Measurements from ENCODE around the gene SORCS2.

The SORCS2 gene

DNA sequence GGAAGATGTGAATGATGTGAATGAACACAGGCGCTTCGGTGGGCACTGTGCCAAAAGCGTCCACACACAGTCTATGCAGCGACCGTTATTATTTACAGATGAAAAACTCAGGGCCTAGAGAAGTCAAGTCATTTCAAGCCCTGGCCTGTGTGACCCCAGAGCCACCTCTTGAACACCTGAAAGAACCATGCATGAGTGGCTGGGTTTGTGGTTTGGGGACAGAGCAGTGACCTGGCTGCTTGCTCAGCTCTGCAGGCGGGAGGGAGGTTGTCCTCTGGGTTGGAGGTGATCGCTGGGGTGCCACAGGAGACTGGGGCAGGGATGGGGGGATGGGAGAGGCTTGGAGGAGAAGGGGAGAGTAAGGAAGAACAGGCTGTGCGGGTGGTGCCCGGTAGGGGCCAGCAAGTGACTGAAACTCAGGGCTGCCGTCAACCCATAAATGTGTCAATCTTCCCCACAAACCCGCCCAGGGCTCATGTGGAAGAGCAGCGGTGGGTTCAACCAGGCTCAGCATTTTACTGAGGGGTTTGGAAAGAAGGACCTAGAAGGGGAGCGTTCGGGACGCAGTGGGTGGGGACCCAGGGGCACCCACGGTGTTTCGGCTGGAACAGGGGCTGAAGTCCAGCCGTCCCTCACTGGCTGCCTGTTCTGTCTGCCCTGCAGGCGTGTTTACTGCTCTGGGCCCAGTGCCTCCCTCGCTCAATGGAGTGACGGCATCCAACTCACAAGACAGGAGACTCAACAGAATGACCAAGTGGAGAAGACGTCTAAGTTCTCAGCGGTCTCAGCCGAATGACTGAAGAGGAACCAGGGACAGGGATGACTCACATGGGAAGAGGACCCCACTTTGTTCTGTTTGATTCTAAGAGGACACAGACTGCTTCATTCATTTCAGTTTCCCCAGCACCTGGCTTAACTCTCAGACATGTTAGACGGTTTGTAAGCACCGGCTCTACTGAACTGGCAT, 579.5 kb downstream of the SORCS2 start:
- no peak for DNase-seq

DNA sequence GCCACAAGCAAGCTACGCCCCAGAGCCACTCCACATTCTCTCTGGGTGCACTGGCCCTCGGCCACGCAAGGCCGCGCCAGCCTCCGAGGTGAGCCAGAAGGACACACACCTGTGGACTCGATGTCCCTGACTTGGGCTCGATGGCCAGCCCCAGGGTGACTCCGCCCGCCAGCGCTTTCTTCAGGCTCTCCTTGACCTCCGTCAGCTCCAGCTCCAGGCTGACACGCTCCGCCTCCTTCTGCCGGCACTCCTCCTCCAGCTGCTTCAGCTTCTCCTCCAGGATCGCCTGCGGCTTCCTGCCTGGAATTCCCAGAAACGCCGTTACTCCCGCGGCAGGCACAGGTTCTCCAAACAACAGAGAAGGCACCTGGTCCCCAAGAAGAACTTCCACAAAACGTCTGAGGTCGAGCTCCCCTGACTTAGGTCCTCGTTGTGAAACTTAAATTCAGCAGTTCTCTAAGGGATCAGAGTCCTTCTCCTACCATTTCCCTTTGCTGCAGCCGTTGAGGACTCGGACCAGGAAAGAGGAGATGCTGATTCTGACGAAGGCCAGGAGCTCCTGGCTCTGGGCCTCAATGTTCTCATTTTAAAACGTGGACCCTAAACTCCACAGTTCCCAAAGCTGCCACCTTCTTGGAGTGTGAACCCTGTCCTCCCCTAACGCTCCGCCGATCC, 580.5 kb downstream of the SORCS2 start:
- no peak for DNase-seq

DNA sequence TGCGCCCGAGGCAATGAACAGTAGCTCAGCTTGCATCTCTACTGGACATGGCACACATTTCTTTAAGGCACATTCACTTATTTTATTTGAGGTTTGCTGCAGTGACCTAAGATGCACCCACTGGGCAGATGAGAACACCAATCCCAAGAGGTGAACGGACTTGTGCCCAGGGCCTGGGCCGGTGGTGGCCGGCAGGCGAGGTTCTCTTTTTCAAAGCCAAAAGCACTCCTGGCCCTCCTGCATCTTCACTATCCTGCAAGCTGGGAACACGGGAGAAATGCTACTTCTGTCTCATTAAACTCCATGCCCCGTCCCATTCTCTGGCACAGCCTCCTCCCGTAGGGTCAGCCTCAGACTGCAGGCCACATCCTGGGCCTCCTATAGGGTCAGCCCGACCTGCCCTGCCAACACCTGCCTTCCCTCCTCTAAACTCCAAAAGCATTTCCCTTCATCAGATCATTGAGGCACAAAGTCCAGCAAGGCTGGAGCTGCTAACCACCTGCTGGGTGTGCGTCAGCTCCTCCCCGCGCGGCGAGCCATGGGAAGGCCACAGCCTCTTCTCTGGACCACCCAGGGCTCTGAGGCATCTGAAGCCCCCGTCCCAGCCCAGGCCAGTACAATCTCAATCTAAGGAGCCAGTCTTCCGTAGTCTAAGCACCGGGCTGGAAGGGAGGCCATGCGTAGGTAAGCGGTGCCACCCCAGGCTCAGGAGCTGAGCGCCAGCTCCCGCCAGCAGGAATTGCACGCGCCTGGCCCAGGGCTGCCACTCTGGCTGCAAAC, 581.3 kb downstream of the SORCS2 start:
- no peak for DNase-seq

DNA sequence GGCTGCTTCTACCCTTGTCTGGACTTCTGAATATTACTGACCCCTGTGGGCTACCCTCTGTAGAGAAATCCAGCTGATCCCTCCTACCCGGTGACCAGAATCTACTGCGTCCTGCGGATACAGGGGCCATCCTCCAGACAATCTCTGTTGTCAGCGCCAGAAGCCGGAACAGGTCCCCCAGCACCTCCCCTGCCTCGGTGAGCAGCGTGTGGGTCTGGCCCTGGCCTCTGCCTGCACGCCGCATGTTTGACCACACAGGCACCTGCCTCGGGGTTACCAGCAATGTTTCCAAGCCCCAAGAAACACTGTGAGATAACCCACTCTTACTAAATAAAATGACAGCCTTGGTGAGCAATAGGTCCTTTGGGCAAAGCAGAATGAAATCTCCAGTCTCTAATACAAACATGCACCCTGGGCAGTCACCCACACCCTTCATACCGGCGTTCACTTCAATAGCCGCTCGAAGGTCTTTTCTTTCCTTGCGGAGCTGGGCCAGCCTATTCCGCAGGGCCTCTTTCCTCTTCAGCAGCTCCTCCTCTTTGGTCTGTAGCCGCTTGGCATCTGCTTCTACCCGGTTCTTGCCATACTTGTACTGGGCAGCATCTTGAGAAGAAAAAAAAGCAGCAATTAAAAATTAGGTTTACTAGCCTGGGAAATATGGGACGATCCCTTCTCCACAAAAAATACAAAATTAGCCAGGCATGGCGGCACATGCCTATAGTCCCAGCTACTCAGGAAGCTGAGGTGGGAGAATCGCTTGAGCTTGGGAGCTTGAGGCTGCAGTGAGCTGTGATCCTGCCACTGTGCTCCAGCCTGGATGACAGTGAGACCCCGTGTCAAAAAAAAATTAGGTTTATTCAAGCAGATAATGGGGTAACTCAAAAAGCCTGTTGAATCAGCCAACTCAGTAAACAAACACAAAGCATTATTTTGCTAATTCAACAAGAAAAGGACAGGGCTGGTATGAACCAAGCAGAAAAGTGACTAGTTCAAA, 582.3 kb downstream of the SORCS2 start:
- DNase-seq, result no peak

DNA sequence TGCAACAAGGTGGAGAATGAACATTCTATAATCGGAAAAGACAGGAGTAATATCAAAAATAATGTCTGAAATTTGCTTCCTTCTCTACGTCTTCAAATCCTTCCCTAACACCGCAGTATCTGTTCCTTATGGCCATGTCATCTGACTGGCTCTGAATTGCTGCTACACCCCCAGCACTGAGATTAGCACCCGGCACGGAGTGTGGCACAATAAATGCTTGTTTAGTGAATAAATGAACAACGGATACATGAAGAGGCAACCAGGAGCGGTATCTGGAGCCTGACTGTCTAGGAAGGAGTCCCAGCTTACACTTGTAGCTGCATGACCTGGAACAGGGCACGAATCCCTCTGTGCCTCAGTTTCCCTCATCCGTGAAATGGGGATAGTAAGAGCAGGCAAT, 583.1 kb downstream of the SORCS2 start:
- DNase-seq, result no peak

DNA sequence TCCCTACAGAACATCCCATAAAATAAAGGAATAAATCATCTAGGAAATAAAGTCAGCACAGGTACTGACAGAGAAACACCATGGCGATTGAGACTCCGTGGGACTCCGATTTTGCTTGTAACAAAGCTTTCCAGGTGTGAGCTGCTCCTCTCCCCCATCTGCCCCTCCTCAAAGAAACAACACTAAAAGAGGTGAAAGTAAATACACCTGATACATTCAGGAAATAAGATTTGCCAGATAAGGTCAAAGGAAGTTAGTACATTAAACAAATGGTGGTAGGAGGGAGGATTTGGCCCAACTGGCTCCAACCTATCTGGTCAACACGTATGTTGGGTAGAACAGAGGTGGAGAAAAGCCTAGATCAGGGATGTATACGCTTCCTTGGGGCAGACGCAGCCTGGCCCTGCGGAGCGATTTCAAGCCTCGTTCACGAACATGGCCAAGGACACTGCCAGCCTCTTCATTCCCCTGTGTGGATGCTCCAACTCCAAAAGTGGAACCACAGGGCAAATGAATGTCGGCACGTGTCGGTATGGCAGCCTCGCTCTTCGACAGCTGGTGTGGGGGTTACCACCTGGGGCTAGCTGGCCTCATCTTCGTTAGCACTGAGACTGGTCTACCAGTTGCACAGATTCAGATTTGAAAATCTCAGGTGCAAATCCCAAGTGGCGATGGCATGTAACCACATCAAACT, 584.8 kb downstream of the SORCS2 start:
- DNase-seq, result no peak

DNA sequence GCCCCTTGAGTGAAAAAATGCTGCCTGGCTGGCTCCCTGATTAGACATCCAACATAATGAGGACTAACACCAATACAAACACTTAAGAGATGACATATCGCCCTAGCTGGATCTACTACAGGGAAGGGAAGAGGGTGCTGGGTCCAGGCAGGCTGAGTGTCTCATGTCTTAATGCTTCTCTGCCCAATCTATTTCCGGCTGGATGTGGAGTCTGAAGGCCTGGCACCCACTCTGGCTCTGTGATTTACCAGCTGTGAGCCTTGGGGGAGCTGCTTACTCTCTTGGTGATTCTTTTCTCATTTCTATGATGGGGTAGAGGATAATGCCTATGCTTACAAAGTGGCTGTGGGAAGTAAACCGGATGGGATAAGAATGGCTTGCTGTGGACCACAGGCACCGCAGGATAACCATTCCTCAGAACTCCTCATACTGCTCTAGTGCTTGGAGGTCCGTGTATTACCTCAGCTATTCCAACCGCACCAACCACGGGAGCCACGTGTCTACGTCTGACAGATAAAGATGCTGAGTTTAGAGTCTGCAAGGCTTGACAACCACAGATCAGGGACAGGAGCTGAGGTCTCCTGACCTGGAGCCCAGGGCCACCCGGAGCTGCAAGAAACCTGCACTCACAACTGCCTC, 585.7 kb downstream of the SORCS2 start:
- DNase-seq, result no peak

DNA sequence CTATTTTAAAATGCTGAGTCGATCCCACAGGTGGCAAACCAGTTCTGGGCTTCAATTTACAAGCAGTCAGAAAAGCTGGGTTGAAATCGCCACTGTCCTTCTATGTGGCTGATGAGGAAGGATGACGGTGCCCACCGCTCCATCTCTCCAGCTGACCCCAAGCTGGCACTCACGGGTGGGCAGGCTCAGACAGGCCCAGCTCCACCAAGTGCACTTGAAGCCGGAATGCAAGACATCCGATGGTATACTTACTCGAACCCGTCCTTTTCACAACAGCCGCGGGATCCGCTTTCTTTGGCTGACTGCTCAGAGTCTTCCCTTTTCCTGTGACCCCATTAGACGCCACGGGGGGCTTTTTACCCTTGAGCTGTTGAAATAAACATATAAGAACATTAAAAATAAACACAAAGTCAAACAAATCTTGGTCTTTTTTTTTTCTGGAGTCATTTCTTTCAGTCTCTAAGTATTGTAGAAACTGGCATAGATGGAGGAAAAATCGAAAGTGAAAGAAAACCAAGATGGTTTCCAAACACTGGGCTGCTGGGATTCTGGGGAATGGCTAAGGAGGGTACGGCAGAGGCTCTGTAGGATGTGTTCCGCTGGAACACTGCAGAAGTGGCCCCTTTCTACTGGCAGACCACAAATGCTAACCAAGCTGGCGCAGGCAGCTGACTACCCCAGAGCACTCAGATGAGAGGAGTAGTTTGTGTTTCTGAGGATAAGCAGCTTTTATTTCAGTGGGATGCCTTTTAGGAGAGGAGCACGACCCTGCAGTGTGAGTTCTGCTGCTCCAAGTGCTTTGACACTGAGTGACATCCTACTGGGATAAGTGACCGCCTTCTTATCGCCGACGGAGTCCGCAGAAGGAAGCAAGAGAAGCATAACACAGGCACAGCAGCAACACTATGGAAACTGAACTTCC, 586.4 kb downstream of the SORCS2 start:
- no peak for DNase-seq

DNA sequence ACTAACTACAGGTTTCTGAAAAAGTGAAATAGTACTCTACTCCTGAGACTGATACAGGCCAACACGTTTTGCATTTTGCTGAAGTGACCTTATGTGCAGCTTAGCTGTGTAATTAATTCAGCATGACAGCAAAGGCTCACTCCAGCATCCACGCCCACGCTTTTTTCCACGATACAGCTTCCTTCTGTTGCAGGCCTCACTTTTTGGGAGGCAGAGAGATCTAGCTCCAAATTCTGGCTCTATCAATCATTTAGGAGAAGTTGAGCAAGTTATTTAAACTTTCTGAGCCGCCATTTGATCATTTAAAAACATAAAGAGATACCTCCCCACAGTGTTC, 587.1 kb downstream of the SORCS2 start:
- DNase-seq, result no peak

DNA sequence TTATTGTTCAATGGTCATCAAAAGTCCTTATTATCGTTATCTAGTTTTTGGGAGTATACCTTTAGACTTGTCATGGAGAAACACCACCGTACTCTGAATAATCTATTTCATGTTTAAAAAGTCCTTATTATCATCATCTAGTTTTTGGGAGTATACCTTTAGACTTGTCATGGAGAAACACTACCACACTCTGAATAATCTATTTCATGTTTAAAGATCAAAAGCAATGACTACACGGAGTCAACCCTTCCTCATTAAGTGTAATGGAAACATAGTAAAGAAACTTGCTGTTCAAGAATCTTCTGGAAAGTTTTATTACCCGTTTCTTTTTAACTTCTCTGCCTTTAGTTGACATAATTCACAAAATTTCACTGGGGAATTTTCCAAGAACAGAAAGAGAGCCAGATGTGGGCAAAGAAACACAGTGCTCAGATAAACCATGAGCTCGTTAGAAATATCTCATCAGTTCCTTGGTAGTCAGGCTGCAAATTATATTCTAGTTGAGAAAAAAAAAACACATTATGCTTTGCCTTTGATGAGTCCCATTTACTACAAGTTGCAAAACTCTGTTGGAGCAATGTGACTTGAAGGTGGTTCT, 588.5 kb downstream of the SORCS2 start:
- no peak for DNase-seq

DNA sequence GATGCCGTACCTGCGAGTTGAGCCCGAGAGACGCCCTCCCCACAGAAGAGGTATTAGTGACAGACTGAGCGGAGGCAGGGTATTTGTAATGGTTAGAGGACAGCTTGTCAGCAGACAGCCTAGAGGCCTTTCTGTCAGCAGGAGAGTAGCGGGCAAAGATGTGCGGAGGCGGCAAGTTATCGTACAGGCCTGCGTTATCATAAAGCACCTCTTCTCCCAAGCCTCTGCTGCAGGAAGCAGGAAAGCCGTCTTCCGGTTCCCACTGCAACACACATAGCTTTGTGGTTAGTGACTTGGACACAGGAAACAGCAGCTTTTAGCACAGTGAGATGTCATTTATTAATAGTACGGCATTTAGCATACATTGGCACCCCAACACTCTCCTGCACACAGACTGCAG, 589.0 kb downstream of the SORCS2 start:
- peak; percentile 54 for DNase-seq

DNA sequence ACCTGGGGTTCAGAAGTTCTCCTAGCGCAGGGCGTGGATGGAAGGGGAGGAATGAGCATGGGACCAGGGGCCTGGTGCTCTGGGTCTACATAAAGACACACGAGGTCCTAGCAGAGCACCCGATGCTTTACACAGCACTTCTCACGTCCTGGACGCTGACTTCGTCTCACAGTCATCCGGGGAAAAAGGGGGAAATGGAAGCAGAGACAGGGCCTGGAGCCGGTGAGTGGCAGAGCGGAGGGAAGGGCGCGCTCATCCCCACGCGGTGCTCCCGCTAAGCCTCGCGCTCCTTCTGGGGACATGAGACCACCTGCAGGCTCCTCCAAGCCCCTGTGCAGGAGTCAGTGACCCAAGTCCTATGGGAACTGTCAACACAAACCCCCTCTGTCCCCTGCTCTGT, 589.7 kb downstream of the SORCS2 start:
- DNase-seq, result no peak

DNA sequence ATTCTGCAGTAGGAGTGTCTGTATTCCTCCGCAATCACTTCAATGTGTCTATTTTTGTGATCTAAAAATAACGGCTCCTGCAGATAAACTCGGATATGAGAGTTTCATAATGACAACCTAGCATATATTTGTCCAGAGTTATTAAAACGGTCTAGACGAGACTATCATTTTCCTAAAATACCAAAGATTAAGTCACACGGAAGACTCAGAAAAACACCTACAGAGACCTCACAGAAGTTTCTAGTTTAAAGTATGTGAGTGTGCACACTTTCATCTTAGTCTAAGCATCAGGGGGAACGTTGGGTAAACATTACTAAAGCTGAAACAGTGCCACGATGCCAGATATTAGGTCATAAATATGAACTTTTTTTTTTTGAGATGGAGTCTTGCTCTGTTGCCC, 590.4 kb downstream of the SORCS2 start:
- no peak for DNase-seq

DNA sequence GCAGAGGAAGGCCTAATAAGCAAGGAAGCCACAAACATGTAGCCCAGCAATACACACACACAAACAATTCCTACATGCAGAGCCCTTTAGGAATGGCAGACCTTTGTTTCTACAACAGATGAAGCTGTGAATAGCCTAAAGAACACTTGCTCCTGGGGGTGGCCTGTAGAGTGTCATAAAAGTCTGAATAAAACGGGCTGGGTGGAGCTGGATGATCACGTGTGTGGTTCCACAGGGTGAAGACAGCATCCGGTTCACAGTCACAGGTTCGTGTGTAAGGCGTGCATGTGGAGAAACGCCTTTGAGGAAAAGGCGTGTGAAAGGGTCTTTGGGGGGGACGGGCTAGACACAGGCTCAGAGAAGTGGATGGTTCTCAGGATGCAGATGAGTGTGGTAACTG, 591.2 kb downstream of the SORCS2 start:
- no peak for DNase-seq

DNA sequence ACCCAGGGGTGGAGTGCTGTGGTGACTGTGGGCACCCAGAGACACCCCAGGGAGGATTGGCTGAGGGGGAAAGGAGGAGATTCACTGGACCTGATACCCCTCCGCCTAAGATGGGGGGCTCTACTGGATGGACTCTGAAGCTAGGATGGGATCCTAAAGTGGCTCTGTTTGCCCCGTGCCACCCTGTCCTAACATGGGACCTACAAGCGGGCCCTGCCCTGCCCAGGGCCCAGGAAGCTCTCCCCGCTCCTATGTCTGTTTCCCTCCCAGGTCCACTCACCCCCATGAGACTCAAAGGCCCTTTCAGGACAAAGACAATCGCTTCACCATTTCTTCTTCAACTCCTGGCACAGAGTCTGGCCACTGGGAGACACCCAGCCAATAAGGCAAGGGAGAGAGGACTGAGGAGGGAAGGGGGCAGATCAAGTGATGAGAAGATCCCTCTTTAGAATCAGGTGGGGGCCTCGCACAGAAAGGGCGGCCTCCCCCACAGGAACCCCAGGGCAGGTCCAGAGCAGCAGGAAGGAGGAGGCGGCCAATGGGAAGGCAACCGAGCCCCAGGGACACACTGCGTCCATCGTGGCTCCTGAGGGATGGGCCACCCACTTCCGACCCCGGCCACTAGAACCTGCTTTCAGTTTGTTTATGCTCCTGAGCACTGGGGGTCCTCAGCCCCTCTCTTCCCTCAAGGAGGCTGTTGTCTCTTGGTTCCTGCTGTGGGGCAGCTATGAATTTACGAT, 592.0 kb downstream of the SORCS2 start:
- no peak for DNase-seq

DNA sequence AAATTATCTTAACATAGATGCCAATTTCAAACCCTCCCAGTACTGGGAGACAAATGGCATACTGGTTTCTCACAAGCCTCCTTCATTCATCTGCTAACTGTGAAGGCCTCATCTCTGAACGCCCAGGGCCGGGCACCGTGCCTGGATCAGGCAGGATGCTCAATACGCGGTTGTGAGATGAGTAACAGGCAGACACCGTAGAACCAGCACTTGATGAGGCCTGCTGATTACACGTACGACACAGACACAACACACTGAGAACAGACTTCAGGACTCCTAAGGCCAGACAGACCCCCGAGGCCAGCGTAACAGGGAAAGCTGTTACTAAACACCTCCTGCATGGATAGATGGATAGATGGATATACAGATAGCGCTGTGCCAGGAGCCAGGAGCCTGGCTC, 592.7 kb downstream of the SORCS2 start:
- peak; percentile 44 for DNase-seq

DNA sequence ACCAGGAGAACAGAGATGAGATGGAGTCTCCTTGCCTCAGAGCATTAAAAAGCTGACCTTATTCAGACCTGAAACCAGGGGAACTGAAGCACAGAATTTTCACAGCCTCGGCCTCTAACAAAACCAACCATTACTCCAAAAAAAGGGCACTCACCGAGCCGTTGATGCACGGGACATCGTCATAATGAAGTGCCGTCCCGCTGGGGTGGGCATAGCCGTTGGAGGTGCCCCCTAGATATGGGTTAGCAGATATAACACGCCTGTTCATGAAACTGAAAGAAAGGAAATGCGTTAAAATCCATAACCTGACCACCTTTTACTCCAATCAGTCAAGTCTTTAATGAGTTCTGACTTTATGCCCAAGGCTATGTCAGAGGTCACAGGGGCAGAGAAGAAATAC, 593.7 kb downstream of the SORCS2 start:
- DNase-seq, result no peak

DNA sequence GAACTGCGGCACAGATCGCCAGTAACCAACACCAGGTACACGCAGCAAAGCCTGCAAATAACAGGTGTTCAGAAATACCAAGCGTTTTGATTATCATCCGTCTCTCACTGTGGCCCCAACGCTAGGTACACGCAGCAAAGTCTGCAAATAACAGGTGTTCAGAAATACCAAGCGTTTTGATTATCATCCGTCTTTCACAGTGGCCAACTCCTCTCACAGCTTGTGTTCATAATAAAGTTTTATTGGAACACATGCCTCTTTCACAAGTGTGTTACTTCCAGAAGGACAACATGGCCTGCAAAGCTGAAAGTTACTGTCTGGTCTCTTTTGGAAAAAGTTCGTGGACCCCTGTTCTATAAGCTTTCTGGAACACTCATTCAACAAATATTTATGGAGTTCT, 594.2 kb downstream of the SORCS2 start:
- no peak for DNase-seq

DNA sequence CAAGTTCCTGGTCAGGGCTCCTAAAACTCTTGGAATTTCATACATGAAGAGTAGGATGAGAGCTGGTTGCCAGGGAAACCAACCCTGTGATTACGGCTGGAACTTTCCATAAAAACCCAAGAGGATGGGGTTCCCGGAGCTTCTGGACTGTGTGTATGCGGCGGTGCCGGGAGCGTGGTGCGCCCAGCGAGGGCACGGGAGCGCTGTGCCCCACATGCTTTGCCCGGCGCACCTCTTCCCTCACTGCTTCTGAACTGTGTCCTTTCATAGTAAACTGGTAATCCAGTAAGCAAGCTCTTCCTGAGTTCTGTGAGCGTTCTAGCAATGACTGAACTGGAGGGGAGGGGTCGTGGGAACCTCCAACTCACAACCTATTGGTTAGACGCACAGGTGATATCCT, 594.7 kb downstream of the SORCS2 start:
- DNase-seq, result no peak
